ENCODE measurements around the gene ADAMTS7. TPM values are rescaled to one million over a fixed set of nuclear protein-coding genes. Genes with fewer than 3 reads are reported as not detected.
A peak's percentile ranks its signal among the peaks of the same experiment; 100 is the strongest.
"Not testable (repeated sequence)": the region's sequence is repeated elsewhere in the genome, so short reads cannot be mapped to it uniquely, and the experiment has no call there.

Gene ADAMTS7
- polyA plus RNA-seq, 3 donors from 2014 or later, result not detected

DNA sequence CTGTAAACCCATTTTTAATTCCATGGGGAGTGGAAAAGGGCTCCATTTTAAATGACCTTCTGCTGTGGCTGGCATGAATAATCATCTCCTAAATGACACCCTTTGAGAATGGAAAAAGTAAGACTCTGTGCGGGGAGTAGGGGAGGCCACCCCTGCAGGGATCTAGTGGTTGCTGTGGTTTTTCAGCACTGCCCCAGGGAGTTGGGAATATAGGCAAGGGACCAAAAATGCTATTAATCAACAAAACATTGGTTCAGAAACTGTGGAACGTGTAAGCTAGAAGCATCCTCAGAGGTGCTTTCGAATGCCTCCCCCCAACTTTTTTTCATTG is 30.1 kb upstream of the ADAMTS7 start:
- Mint-ChIP-seq H3K4me3 (no peak overlapping the region), H3K27ac (no peak overlapping the region), H3K36me3 (no peaks in the 10 kb centered on the region), H3K9me3 (no peaks in the 10 kb centered on the region), H3K27me3 (ENCODE audit: low read depth in 3 of 3) (peaks cover 0 to 4% (median 1%) of the 10 kb centered on the region in 3 donors), H3K4me1 (no peaks in the 10 kb centered on the region)
- DNase-seq, result no peak

GRCh38 chr15:78840661-78841375 is 29.6 kb upstream of the ADAMTS7 start:
- DNase-seq, result no peak
- Mint-ChIP-seq H3K4me1 (no peaks in the 10 kb centered on the region), H3K36me3 (no peaks in the 10 kb centered on the region), H3K27me3 (ENCODE audit: low read depth in 3 of 3) (peaks cover 0 to 4% (median 1%) of the 10 kb centered on the region in 3 donors), H3K27ac (no peak overlapping the region), H3K4me3 (no peak overlapping the region), H3K9me3 (no peaks in the 10 kb centered on the region)

DNA sequence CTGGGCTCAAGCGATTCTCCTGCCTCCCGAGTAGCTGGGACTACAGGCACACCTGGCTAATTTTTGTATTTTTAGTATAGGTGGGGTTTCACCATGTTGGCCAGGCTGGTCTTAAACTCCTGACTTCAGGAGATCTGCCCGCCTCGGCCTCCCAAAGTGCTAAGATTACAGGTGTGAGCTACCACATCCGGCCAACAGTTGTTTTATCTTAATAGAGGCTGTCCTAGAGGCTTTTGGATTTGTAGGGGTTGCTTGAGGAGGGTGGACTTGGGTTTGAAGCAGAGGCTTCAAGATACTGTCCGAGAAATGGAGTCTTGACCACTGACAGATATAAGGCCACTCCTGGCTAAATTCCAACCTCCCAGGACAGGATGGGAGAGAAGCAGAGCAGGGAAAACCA is 27.9 kb upstream of the ADAMTS7 start:
- peak overlapping the region in 1 of 6 donors; percentile 18 for H3K27ac Mint-ChIP-seq
- not testable (repeated sequence) for H3K36me3 Mint-ChIP-seq; DNase-seq; H3K27me3 Mint-ChIP-seq (ENCODE audit: low read depth in 3 of 3); H3K4me3 Mint-ChIP-seq; H3K9me3 Mint-ChIP-seq; H3K4me1 Mint-ChIP-seq

- Mint-ChIP-seq H3K4me1 (no peaks in the 10 kb centered on the region), H3K4me3 (no peak overlapping the region), H3K27ac (no peak overlapping the region), H3K27me3 (ENCODE audit: low read depth in 3 of 3) (peaks cover 0 to 4% (median 1%) of the 10 kb centered on the region in 3 donors), H3K36me3 (no peaks in the 10 kb centered on the region), H3K9me3 (no peaks in the 10 kb centered on the region)
- no peak for DNase-seq
Measured at GRCh38 chr15:78838489-78838888, 27.2 kb upstream of the ADAMTS7 start.

GRCh38 chr15:78837543-78837942 is 26.3 kb upstream of the ADAMTS7 start:
- Mint-ChIP-seq H3K27me3 (ENCODE audit: low read depth in 3 of 3) (peaks cover 0 to 11% (median 1%) of the 10 kb centered on the region in 3 donors), H3K4me1 (no peaks in the 10 kb centered on the region), H3K36me3 (no peaks in the 10 kb centered on the region), H3K9me3 (no peaks in the 10 kb centered on the region), H3K27ac (no peak overlapping the region), H3K4me3 (no peak overlapping the region)
- no peak for DNase-seq

DNA sequence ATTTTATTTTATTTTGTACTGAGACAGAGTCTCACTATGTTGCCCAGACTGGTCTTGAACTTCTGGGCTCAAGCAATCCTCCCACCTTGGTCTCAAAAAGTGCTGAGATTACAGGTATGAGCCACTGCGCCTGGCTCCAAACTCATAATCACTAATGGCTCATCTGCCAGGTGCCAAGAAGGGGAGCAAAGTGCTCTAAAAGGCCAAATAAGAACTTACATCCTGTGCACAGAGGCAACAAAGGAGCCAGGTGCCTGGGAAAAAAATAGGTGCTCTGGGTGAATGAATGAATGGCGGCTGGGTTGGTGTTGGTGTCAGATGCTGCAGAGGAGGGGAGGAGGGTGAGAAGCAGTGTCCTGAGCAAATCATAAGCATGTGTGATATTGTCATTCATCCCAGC is 25.9 kb upstream of the ADAMTS7 start:
- H3K4me3 Mint-ChIP-seq, result no peak overlapping the region
- no peaks in the 10 kb centered on the region for H3K36me3 Mint-ChIP-seq
- peaks cover 0 to under 1% of the 10 kb centered on the region in 2 donors for H3K4me1 Mint-ChIP-seq
- no peaks in the 10 kb centered on the region for H3K9me3 Mint-ChIP-seq
- H3K27ac Mint-ChIP-seq, result no peak overlapping the region
- DNase-seq, result no peak
- H3K27me3 Mint-ChIP-seq (ENCODE audit: low read depth in 3 of 3), result peaks cover 0 to 11% (median 1%) of the 10 kb centered on the region in 3 donors

DNA sequence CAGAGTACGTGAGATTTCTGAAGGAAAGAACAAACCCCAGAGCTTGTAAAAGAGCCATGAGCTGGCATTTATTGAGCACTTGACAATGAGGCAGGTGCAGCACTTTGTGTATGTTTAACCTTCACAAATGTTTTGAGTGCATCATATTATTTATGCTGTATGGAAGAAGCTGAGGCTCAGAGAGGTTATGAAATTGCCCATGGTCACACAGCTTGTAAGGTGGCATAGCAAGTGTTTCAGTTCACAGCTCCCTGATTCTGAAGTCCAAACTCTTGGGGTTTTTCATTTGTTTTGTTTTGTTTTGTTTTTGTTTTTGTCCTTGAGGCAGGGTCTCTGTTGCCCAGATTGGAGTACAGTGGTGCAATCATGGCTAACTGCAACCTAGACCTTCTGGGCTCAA is 25.1 kb upstream of the ADAMTS7 start:
- H3K27ac Mint-ChIP-seq, result no peak overlapping the region
- no peaks in the 10 kb centered on the region for H3K9me3 Mint-ChIP-seq
- H3K27me3 Mint-ChIP-seq (ENCODE audit: low read depth in 3 of 3), result peaks cover 1 to 11% (median 2%) of the 10 kb centered on the region in 3 donors
- DNase-seq, result no peak
- no peak overlapping the region for H3K4me3 Mint-ChIP-seq
- H3K36me3 Mint-ChIP-seq, result no peaks in the 10 kb centered on the region
- H3K4me1 Mint-ChIP-seq, result peaks cover 2 to 5% of the 10 kb centered on the region in 2 donors

DNA sequence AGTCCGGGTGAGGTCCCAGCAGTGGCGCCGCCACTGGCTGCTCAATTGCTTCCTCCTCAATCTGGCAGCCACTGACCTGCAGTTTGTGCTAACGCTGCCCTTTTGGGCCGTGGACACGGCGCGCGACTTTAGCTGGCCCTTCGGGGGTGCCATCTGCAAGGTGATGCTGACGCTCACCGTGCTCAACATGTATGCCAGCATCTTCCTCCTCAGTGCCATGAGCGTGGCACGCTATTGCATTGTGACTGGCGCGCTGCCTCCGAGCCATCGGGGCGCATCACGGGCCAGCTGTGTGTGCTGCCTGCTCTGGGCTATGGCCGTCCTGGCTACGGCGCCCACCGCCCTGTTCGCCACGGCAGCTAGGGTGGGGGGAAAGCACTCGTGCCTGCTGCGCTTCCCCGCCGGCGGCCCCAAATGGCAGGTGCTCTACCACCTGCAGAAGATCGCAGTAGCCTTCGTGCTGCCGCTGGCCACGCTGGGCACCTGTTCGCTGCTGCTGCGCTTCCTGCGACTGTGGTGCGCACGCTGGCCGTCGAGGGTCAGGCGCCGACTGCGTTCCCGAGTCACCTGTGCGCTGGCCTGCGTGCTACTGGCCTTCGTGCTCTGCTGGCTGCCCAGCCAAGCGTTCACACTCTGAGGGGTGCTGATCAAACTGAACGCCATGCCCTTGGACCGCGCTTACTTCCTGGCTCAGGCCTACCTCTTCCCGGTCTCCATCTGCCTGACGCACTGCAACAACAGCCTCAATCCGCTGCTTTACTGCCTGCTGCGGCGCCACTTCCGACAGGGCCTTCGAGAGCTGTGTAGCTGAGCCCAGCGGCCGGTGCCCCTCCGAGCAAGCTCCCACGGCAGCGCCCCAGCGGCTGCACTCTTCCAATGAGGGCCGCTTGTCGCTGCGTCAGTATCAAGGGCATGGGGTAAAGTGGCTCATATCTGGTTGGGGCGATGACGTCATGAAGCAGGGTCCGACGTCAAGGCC is 20.3 kb upstream of the ADAMTS7 start:
- H3K4me1 Mint-ChIP-seq, result peaks cover 5% of the 10 kb centered on the region in 2 donors
- H3K27me3 Mint-ChIP-seq (ENCODE audit: low read depth in 3 of 3), result peaks cover 0 to 7% (median 2%) of the 10 kb centered on the region in 3 donors
- H3K9me3 Mint-ChIP-seq, result no peaks in the 10 kb centered on the region
- H3K36me3 Mint-ChIP-seq, result no peaks in the 10 kb centered on the region
- H3K27ac Mint-ChIP-seq, result peak overlapping the region in 2 of 6 donors; percentile 28 to 68
- DNase-seq, result no peak
- H3K4me3 Mint-ChIP-seq, result peak overlapping the region; percentile 43 to 88 (median 78)

GRCh38 chr15:78830514-78831228 is 19.4 kb upstream of the ADAMTS7 start:
- H3K27me3 Mint-ChIP-seq (ENCODE audit: low read depth in 3 of 3), result peaks cover 0 to 7% (median 2%) of the 10 kb centered on the region in 3 donors
- peak; percentile 19 to 25 (median 20) for DNase-seq
- H3K4me3 Mint-ChIP-seq, result peak overlapping the region; percentile 71 to 88 (median 78)
- H3K36me3 Mint-ChIP-seq, result no peaks in the 10 kb centered on the region
- peak overlapping the region in 5 of 6 donors; percentile 7 to 69 (median 49) for H3K27ac Mint-ChIP-seq
- H3K9me3 Mint-ChIP-seq, result no peaks in the 10 kb centered on the region
- H3K4me1 Mint-ChIP-seq, result peaks cover 5% of the 10 kb centered on the region in 2 donors

- Mint-ChIP-seq H3K4me1 (peaks cover 5% of the 10 kb centered on the region in 2 donors), H3K27me3 (ENCODE audit: low read depth in 3 of 3) (peaks cover 0 to 7% (median 2%) of the 10 kb centered on the region in 3 donors), H3K4me3 (peak overlapping the region in 2 of 5 donors; percentile 0 to 1), H3K9me3 (no peaks in the 10 kb centered on the region), H3K27ac (peak overlapping the region in 1 of 6 donors; percentile 0), H3K36me3 (no peaks in the 10 kb centered on the region)
- no peak for DNase-seq
Measured at GRCh38 chr15:78828920-78829319, 17.7 kb upstream of the ADAMTS7 start.

GRCh38 chr15:78822514-78822913 is 11.2 kb upstream of the ADAMTS7 start:
- Mint-ChIP-seq H3K36me3 (no peaks in the 10 kb centered on the region), H3K27ac (no peak overlapping the region), H3K9me3 (no peaks in the 10 kb centered on the region)

GRCh38 chr15:78811825-78812183 is 540 bp upstream of the ADAMTS7 start:
- Mint-ChIP-seq H3K27ac (no peak overlapping the region), H3K36me3 (no peaks in the 10 kb centered on the region), H3K4me1 (peaks cover 18 to 22% of the 10 kb centered on the region in 2 donors), H3K27me3 (ENCODE audit: low read depth in 3 of 3) (peaks cover 3 to 18% (median 6%) of the 10 kb centered on the region in 3 donors), H3K4me3 (peak overlapping the region; percentile 75 to 86 (median 82)), H3K9me3 (peaks cover 0 to 3% (median 0%) of the 10 kb centered on the region in 6 donors)
- no peak for DNase-seq

More at GRCh38 chr15:78822514-78822913, 11.2 kb upstream of the ADAMTS7 start:
- peaks cover 0 to 8% (median 3%) of the 10 kb centered on the region in 3 donors for H3K27me3 Mint-ChIP-seq (ENCODE audit: low read depth in 3 of 3)
- no peak overlapping the region for H3K4me3 Mint-ChIP-seq
- DNase-seq, result no peak
- H3K4me1 Mint-ChIP-seq, result no peaks in the 10 kb centered on the region

GRCh38 chr15:78810362-78811123 is 721 bp downstream of the ADAMTS7 start:
- peaks cover 0 to 3% (median 0%) of the 10 kb centered on the region in 6 donors for H3K9me3 Mint-ChIP-seq
- H3K4me3 Mint-ChIP-seq, result peak overlapping the region; percentile 62 to 77 (median 77)
- DNase-seq, result peak in 1 of 3 donors; percentile 2
- no peak overlapping the region for H3K27ac Mint-ChIP-seq
- H3K27me3 Mint-ChIP-seq (ENCODE audit: low read depth in 3 of 3), result peaks cover 3 to 18% (median 6%) of the 10 kb centered on the region in 3 donors
- H3K4me1 Mint-ChIP-seq, result peaks cover 18 to 22% of the 10 kb centered on the region in 2 donors
- no peaks in the 10 kb centered on the region for H3K36me3 Mint-ChIP-seq

Measured in immature natural killer cell (primary cell).